ENCODE data around the gene S100A4.

S100A4 gene

GRCh38 chr1:153547560-153548551 lies 2.2 kb upstream of the S100A4 start:
- no peak for DNase-seq (ENCODE audit: low read depth)

- no peak for DNase-seq (ENCODE audit: low read depth)
These were observed 1.4 kb upstream of the S100A4 start for GRCh38 chr1:153546796-153547559.

DNA sequence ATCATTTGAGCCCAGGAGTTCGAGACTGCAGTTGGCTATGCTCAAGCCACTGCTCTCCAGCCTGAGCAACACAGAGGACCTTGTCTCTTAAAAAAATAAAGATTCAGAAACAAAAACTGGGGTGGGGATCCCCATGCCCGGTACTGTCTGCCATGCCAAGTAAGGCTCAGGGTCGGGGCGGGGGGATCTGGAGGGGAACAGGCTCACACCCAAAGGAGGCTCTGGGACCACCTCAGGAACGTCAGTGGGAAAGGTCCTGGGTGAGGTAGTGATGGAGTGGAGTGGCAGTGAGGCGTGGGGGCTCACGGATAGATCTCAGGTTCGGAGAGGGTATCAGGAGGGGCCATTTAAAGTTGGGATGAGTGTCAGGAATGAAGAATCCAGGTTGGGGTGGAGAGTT lies 765 bp upstream of the S100A4 start:
- DNase-seq (ENCODE audit: low read depth) = no peak

DNA sequence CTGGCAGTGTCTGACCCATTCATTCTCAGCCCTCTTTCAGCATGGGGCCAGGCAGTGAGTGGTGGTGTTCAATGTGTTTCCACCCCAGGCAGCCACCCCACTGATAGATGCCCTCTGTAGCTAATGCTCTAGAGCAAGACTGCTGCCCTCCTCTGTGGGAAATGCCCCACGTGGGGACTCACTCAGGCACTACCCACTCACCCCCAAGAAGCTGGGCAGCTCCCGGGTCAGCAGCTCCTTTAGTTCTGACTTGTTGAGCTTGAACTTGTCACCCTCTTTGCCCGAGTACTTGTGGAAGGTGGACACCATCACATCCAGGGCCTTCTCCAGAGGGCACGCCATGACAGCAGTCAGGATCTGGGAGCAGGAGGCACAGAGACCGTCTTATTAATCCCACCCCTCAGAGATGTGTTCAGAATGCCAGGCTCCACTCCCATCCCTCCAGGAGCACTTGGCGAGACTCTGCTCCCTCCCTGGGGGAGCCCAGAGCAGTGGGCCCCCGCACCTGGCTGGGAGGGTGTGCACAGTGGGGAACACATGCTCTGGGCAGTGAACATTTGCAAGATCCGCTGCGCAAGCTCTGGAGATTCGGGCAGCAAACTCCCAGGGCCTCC lies 1.0 kb downstream of the S100A4 start:
- no peak for DNase-seq (ENCODE audit: low read depth)

- no peak for DNase-seq (ENCODE audit: low read depth)
These were observed 1.9 kb downstream of the S100A4 start for GRCh38 chr1:153543736-153544135.

- no peak for DNase-seq (ENCODE audit: low read depth)
These were observed 2.5 kb downstream of the S100A4 start for GRCh38 chr1:153542956-153543711.

GRCh38 chr1:153541641-153542590 lies 3.7 kb downstream of the S100A4 start:
- DNase-seq (ENCODE audit: low read depth) = no peak

DNA sequence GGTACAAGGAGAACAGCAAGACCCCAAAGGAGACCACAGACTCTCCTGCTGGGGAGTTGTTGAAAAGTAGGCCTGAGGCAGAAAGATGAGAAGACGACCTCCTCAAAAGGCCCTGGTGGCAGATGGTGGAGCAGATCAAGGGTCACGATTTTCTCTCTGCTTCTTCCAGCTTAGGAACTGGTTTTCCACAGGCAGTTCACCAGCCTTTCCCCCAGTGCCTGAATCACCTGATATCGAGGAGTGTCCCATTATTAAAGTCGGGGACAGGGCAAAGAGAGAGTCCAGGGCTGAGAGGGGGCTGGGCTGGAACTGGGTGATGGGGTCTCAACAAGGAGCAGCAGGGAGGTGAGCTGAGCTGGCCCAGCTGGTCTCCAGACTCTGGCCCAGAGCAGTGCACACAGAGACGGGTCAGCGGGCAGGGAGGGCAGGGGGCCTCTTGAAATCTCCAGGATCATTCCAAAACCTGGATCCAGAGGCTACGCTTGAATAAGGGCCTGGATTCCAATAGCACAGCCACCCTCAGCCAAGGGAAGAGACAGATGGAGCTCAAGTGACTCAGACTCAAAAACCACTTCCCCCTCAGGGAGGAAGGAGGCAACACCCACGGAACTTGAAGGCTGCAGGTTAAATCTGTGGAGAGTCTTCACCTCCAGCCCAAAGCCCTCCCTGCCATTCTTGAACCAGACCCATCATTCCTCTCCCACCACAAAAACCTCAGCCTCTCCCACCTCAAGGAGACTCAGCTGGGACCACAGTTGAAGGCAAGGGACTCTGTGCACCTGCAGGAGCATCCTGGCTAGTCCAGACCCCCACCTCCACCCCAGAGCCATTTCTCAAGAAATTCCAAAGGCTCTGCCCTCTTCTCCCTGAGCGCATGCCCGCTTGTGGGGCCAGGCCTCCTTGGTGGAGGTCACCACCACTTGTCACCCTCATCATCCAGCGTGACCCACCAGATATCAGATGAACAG lies 4.9 kb downstream of the S100A4 start, which contains the start of gene S100A5:
S100A5 (minus strand) TSS at position 541 of the 968 bp plus-strand sequence. CDS start 743 bp downstream, outside the sequence.
- DNase-seq (ENCODE audit: low read depth) = no peak

GRCh38 chr1:153539395-153540093 lies 6.1 kb downstream of the S100A4 start:
- DNase-seq (ENCODE audit: low read depth) = no peak

GRCh38 chr1:153538315-153538821 lies 7.2 kb downstream of the S100A4 start:
- no peak for DNase-seq (ENCODE audit: low read depth)

DNA sequence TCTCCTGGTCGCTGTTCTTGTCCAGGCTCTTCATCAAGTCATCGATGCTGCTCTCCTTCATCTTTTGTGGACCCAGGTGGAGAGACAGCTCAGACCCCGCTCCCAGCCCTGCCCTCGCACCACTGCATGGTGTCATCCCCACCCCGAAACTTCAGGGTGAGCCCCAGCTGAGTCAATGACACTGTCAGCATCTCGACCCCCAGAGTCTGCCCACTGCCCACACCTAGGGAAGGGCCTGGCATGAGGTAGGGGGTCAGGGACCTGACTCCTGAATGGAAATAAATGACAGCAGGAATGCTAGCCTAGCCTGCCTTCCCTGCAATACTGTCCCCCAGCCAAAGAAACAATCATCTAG lies 8.3 kb downstream of the S100A4 start:
- DNase-seq (ENCODE audit: low read depth) = no peak

DNA sequence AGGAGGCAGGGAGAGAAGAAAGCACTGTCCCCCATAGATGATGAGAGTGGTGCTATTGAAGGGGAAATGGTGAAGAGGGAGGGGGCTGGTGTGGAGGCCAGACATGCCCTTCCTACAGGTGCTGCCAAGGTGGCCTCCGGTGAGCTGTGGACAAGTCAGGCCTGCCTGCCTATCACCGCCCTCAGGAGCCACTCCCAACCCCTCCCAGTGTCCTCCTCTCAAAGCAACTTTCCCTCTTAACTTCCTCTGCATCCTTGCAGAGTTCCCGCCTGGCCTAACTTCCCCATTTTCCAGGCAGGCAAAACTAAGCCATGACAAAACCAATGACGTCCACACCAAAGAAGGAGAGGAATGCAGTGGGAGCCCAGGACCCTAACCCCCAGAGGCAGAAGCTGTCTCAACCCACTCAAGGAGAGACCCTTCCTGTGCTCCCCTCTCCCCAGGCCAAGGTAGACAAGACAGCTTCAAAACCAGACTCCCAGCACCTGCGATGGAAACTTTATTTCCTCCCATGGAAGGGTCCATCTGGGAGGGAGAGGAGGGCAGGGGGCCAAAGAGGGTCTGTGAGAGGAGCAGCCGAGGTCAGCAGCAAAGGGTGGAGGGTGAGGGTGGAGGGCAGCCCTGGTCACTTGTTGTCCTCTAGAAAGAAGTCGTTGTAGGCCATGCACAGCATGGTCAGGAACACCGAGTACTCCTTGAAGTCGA lies 8.8 kb downstream of the S100A4 start:
- no peak for DNase-seq (ENCODE audit: low read depth)

GRCh38 chr1:153536012-153536670 lies 9.5 kb downstream of the S100A4 start:
- DNase-seq (ENCODE audit: low read depth) = peak; percentile 60

DNA sequence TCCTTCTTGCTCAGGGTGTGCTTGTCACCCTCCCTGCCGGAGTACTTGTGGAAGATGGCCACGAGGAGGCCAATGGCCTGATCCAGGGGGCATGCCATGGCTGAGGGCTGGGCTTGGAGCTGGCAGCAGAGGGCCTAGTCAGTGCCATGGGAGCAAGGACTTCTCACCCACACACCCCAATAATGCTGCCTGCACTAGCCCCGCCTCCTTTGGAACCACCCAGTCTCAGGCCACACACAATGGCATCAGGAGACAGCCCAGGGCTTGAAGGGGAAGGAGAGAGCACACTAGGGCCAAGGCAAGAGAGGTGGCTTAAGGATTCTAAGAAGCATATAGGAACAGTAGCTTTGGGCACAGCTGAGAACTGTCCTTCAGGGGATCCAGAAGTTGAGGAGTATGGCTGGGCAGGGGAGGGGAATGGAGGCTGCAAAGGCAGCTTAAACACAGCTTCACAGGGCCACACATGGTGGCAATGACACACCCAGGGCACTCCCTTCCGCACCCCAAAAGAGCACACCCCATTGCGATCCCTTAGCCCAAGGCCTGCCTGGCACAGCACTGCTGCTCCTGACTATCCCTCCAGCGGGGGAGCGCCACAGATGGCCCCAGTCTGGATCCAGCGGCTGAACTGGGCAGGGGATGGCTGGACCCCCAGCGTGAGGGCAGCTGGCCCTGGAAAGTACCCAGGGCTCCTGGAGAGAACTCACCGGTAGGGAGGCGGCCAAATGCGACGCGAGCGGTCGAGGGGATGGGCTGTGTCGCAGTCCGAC lies 10.2 kb downstream of the S100A4 start, which contains the start of gene S100A6:
S100A6 (minus strand) TSS at position 750 of the 770 bp plus-strand sequence; CDS start at position 98, 652 bp downstream.
- DNase-seq (ENCODE audit: low read depth) = no peak

DNA sequence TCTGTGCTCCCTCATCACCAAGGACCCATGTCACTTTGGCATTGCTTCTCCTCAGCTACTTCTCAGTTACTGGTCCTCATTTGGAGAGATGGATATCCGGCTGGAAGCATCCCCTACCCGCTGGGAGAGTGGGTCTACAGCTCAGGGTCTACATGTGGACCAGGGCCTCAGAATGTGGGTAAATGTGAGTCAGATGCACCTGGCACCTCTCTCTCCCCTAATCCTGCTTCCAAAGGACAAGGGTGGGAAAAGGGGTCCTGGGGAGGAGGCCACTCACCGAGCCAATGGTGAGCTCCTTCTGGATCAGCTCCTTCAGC lies 10.7 kb downstream of the S100A4 start:
- no peak for DNase-seq (ENCODE audit: low read depth)

DNA sequence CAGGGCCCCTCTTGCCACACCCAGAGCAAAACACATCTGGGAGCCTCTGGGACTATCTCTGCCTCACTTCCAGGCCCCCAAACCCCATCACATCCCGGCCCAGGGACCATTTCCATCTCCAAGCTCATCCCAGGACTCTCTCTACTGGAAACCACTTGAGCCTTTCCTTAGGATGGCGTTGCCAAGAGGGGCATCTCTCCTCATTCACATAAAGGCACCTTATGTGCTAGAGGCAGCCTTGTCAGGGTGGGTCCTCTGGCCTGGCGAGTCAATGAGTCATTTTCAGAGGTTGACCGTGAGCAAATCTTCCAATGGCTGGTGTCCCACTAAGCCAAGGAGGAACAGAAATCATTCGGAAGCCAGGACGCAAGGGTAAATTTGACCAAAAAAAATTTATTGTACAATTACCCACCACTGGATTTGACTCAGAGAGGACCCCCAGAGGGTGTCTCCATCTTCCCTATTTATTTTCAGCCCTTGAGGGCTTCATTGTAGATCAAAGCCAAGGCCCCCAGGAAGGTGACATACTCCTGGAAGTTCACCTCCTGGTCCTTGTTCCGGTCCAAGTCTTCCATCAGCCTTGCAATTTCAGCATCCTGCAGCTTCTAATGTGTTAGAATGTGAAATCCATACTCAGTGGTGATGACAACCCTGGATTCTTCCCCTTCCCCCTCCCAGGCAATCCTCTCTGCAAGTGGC lies 11.2 kb downstream of the S100A4 start:
- DNase-seq (ENCODE audit: low read depth) = no peak

Measured in stimulated activated CD8-positive, alpha-beta memory T cell treated with anti-CD3 and anti-CD28 coated beads, Interleukin-15, amount 100 ng/mL, for 24 hours (primary cell).